Activated naive CD4-positive, alpha-beta T cell treated with anti-CD3 and anti-CD28 coated beads, Interleukin-2, amount 50 U/mL, for 72 hours (primary cell): ENCODE data around the gene WDR47. TPM values are rescaled to one million over a fixed set of nuclear protein-coding genes. Genes with fewer than 3 reads are reported as not detected.
"Not testable (repeated sequence)": the region's sequence is repeated elsewhere in the genome, so short reads cannot be mapped to it uniquely, and the experiment has no call there.

Source experiments
- ATAC-seq, 2 donors: fragments of 150-1000 bp; cut with Tn5 transposase; 2 replicates each; pipeline ENCODE4 v1.10.0; 2021; ENCODE audit warnings: mild to moderate bottlenecking in 2 of 2, moderate library complexity in 2 of 2
- DNase-seq, 2 donors: peaks; one replicate each; pipeline ENCODE4 v3.0.0; 2021 to 2022; ENCODE audit warnings: low spot score in 2 of 2
- H3K27ac Mint-ChIP-seq, 2 donors: one replicate each; pipeline ENCODE4 v1.8.0; 2022; ENCODE audit warnings: mild to moderate bottlenecking in 2 of 2, mixed read lengths in 2 of 2
- H3K36me3 Mint-ChIP-seq, 2 donors: one replicate each; pipeline ENCODE4 v1.8.0; 2022; ENCODE audit warnings: mixed read lengths in 2 of 2
- H3K9me3 Mint-ChIP-seq, 2 donors: one replicate each; pipeline ENCODE4 v1.8.0; 2022; ENCODE audit warnings: mixed read lengths in 2 of 2
- total RNA-seq, 2 donors: library from RNA; stranded (reverse); gene quantifications; one replicate each; pipeline ENCODE4 v1.2.3, GENCODE V29; 2022

The WDR47 gene
- total RNA-seq, 2 donors from 2014 or later = 7.9 to 11.5 TPM

GRCh38 chr1:109020693-109021257 is 21.1 kb downstream of the WDR47 start:
- DNase-seq (no peak), ATAC-seq (no peak)
- Mint-ChIP-seq H3K36me3 (peaks cover 4 to 5% of the 10 kb centered on the region in 2 donors), H3K27ac (no peak overlapping the region), H3K9me3 (no peaks in the 10 kb centered on the region)

- H3K9me3 Mint-ChIP-seq, H3K27ac Mint-ChIP-seq, DNase-seq, H3K36me3 Mint-ChIP-seq, ATAC-seq: not testable (repeated sequence)
These were observed 24.2 kb downstream of the WDR47 start for GRCh38 chr1:109017719-109018118.

- Mint-ChIP-seq H3K27ac (no peak overlapping the region), H3K9me3 (no peaks in the 10 kb centered on the region), H3K36me3 (peaks cover 4 to 5% of the 10 kb centered on the region in 2 donors)
- no peak for DNase-seq
- no peak for ATAC-seq
These were observed 24.8 kb downstream of the WDR47 start for GRCh38 chr1:109017134-109017533.

GRCh38 chr1:109011335-109011734 is 30.6 kb downstream of the WDR47 start:
- ATAC-seq (no peak), DNase-seq (no peak)
- Mint-ChIP-seq H3K36me3 (peaks cover 0 to 5% of the 10 kb centered on the region in 2 donors), H3K9me3 (no peaks in the 10 kb centered on the region), H3K27ac (no peak overlapping the region)

DNA sequence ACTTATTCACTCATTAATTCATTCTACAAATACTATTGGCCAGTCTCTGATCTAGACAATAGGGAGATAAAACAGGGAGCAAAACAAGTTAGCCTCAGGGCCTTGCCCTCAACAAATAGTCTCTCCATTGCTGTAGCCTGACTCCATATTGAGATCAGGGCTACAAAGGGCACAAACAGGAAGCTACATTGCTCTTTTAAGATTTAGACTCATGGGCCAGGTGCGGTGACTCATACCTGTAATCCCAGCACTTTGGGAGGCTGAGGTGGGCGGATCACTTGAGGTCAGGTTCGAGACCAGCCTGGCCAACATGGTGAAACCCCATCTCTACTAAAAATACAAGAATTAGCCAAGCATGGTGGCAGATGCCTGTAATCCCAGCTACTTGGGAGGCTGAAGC is 45.3 kb downstream of the WDR47 start:
- Mint-ChIP-seq H3K27ac (peak overlapping the region; percentile 57 to 67), H3K9me3 (peaks cover 5 to 13% of the 10 kb centered on the region in 2 donors), H3K36me3 (peaks cover 19 to 39% of the 10 kb centered on the region in 2 donors)
- ATAC-seq (peak; percentile 57 to 86), DNase-seq (peak in 1 of 2 donors; percentile 14)

DNA sequence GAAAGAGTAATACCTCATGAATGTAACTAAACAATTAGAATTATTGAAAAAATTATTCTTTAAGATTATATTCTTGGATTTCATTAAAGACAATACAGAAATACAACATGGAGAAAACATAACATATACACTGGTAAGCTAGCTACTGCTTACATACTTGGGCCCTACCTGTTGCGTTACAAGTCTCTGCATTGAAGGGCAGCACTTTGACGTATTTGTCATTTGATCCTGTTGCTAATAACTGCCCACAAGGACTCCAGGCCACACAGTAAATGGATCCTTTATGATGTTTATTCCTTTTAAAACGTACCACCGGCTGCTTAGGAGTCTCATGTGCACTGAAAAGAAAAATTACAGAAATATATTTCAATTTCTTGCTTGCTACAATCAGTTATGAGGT is 58.8 kb downstream of the WDR47 start:
- no peak for DNase-seq
- no peak for ATAC-seq

GRCh38 chr1:108976658-108977057 is 65.2 kb downstream of the WDR47 start:
- Mint-ChIP-seq H3K27ac (no peak overlapping the region), H3K36me3 (peaks cover 0 to 12% of the 10 kb centered on the region in 2 donors), H3K9me3 (no peaks in the 10 kb centered on the region)
- ATAC-seq = no peak
- DNase-seq = no peak

More for the DNA sequence above, 58.8 kb downstream of the WDR47 start:
- Mint-ChIP-seq H3K27ac (no peak overlapping the region), H3K9me3 (no peaks in the 10 kb centered on the region), H3K36me3 (peaks cover 0 to 6% of the 10 kb centered on the region in 2 donors)

DNA sequence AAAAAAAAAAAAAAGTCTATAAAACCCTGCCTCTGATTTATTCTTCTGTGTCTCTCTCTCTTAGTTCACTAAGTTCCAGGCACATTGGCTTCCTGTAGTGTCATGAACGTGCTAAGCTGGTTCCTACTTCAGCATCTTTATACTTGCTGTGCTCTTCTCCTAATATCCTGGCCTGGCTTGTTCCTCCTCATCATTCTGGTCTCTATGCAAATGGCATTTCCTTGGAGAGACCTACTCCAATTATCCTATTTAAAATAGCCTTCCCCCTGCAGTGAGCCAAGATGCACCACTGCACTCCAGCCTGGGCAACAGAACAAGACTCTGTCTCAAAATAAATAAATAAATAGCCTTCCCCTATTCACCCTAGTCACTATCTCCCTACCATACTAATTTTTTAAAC is 69.0 kb downstream of the WDR47 start:
- peaks cover 0 to 6% of the 10 kb centered on the region in 2 donors for H3K36me3 Mint-ChIP-seq
- no peak overlapping the region for H3K27ac Mint-ChIP-seq
- H3K9me3 Mint-ChIP-seq = no peaks in the 10 kb centered on the region
- ATAC-seq = no peak
- DNase-seq = no peak

DNA sequence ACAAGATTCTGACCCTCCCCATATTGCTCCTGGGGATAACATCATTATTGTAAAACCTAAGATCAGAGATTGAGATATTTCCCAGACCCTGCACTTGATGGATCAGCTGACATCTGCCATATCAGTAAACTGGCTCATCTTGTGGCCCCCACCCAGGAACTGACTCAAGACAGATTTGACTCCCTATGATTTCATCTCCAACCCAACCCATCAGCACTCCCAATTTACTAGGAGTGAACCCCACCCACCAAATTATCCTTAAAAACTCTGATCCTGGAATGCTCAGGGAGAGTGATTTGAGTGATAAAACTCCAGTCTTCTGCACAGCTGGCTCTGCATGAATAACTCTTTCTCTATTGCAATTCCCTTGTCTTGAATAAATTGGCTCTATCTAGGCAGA is 72.6 kb downstream of the WDR47 start:
- H3K36me3 Mint-ChIP-seq = no peaks in the 10 kb centered on the region
- no peaks in the 10 kb centered on the region for H3K9me3 Mint-ChIP-seq
- DNase-seq = no peak
- ATAC-seq = no peak
- H3K27ac Mint-ChIP-seq = no peak overlapping the region

DNA sequence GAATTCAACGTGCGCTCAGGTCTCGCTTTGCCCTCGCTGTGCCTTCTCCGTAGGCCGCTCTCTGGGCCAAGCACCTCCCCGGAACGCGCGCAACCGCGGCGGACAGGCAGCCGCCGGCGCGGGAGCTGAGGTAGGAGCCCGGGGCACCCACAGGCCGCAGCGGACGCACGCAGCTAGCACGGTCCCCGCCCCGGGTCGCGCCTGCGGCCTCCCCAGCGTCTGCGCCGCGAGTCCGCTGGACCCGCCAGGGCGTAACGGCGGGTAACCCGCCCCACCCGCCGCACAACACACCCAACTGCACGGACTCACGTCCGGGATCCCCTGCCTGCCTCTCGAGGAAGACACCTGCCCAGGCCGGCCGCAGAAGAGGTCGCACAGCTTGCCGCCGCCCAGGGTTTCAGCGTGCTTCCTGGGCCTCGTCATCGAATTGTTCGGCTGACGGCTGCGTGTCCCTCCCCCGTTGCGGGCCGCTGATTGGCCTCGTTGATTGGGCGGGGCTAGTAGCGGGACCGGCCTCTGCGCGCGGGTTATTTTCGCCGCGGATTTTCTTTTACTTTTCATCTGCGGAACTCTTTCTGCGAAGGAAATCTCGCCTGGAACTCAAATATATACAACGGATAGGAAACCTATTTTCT is 78.7 kb downstream of the WDR47 start, which contains the start of gene CLCC1:
TSS of gene CLCC1 (minus strand) at position 433 of the 635 bp plus-strand sequence. CDS start 13,047 bp downstream, outside the sequence.
- peak within 1 kb of the TSS; percentile 90 to 95 for H3K27ac Mint-ChIP-seq
- peaks cover 17 to 26% of the 10 kb centered on the region in 2 donors for H3K36me3 Mint-ChIP-seq
- H3K9me3 Mint-ChIP-seq = no peaks in the 10 kb centered on the region
- DNase-seq (peak; percentile 91 to 92), ATAC-seq (peak; percentile 96)

DNA sequence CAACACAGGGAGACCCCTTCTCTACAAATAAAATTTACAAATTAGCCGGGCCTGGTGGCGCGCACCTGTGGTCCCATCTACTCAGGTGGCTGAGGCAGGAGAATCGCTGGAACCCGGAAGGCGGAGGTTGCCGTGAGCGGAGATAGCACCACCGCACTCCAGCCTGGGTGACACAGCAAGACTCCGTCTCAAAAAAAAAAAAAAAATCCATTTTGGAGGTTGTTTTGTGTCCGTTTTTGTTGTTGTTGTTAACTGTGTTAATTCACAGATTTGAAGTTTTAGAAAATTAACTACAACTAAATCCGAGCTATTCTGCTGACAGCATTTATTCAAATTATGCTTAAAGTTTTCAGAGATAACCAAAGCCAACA is 79.2 kb downstream of the WDR47 start:
- H3K9me3 Mint-ChIP-seq = no peaks in the 10 kb centered on the region
- H3K36me3 Mint-ChIP-seq = peaks cover 21 to 31% of the 10 kb centered on the region in 2 donors
- ATAC-seq = no peak
- H3K27ac Mint-ChIP-seq = peak overlapping the region; percentile 83 to 90
- peak in 1 of 2 donors; percentile 38 for DNase-seq

DNA sequence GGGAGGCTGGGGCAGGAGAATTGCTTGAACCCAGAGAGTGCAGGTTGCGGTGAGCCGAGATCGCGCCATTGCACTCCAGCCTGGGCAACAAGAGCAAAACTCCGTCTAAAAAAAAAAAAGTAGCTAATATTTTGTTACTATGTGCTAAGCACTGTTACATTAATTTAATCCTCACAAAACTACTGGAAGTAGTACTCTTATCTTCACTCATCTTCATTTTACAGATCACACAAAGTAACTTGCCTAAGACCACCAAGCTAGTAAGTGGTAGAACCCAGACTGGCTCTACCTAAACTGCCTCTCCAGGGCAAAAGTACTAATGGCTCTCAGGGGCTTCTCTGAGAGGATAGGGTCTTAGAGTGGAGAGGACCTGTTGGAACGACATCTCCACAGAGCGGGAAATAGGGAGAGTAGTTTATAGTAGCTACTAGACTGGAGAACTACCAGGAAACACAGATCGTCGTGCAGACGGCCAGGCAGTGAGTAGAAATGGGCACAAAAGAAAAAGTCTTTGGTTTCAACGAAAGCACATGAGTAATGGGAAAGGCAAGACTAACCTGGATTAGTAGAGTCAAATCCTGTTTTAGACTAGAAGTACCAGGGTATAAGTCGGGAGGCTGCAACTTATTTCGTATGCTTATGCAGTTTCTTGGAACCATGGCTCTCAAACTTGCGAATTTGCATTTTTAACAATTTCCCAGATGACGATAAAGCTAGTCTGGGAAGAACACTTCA is 80.0 kb downstream of the WDR47 start:
- no peak for ATAC-seq
- peak overlapping the region; percentile 83 to 90 for H3K27ac Mint-ChIP-seq
- H3K9me3 Mint-ChIP-seq = no peaks in the 10 kb centered on the region
- DNase-seq = no peak
- peaks cover 23 to 36% of the 10 kb centered on the region in 2 donors for H3K36me3 Mint-ChIP-seq

GRCh38 chr1:108961198-108961597 is 80.7 kb downstream of the WDR47 start:
- no peak overlapping the region for H3K27ac Mint-ChIP-seq
- no peaks in the 10 kb centered on the region for H3K9me3 Mint-ChIP-seq
- H3K36me3 Mint-ChIP-seq = peaks cover 26 to 37% of the 10 kb centered on the region in 2 donors
- no peak for DNase-seq
- no peak for ATAC-seq

DNA sequence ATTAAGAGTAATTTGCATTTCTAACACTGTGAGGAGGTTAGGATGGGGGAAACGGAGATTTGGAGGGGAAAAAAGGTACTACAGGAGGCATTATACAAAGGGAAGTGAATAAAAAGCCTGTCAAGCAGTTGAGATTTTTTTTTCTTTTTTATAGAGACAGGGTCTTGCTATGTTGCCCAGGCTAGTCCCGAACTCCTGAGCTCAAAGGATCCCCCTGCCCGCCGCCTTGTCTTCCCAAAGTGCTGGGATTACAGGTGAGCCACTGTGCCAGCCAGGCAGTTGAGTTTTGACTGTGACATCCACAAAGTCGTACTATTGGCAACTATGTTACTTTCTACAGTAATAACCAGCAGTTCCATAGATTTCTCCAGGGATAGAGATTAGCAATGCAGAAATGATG is 81.2 kb downstream of the WDR47 start:
- DNase-seq = no peak
- ATAC-seq = no peak
- peaks cover 31 to 41% of the 10 kb centered on the region in 2 donors for H3K36me3 Mint-ChIP-seq
- no peaks in the 10 kb centered on the region for H3K9me3 Mint-ChIP-seq
- no peak overlapping the region for H3K27ac Mint-ChIP-seq

DNA sequence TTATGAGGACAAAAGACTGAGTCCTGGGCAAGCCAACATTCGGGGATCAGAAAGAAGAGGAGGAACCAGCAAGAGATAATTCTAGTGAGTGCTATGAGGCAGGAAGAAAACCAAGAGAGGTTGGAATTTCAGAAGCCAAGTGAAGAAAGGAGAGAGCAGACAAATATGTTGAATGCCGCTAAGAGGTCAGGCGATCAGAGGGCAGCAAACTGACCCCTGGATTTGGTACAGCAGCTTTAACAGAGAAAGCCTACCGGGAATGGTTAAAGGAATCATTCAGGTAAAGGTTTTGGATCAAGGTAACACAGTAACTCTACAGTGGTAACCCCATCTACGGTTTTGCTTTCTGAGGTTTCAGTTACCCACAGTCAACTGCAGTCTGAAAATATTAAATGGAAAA is 84.0 kb downstream of the WDR47 start:
- DNase-seq = no peak
- Mint-ChIP-seq H3K36me3 (peaks cover 54 to 55% of the 10 kb centered on the region in 2 donors), H3K9me3 (no peaks in the 10 kb centered on the region), H3K27ac (no peak overlapping the region)
- ATAC-seq = no peak

DNA sequence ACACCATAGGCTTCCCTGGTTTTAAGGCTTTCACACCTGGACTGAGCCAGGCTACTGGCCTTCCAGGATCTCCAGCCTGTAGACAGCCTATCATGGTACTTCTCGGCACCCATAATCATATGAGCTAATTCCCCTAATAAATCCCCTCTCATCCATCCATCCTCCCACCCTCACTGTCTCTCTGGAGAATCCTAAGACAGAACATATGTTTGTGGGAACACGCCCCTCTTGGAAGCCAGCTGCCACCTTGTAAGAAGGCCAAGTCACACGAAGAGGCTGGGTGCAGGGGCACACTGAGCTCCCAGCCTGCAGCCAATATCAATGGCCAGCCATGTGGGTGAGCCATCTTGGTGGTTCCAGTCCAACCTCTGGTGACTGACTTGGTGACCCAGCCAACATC is 86.0 kb downstream of the WDR47 start:
- DNase-seq (no peak), ATAC-seq (no peak)
- Mint-ChIP-seq H3K27ac (peak overlapping the region in 1 of 2 donors; percentile 73), H3K9me3 (no peaks in the 10 kb centered on the region), H3K36me3 (peaks cover 41 to 49% of the 10 kb centered on the region in 2 donors)

DNA sequence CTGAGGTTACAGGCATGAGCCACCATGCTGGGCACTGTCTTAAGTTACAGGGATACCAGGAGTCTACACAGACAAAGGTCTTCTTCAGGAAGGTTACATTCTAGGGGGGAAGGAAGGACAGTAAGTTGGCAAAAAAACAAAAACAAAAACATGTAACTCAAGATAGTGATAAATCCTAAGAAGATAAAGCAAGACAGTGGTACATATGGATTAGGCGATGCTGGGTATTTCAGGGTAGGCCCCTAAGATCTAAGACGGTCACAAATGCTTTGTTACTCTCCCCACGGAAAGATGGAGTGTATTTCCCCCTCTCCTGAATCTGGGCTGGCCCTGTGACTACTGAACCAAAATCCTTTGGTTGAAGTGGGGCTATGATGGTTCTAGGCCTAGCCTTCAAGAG is 86.8 kb downstream of the WDR47 start:
- no peaks in the 10 kb centered on the region for H3K9me3 Mint-ChIP-seq
- ATAC-seq = no peak
- peaks cover 34 to 42% of the 10 kb centered on the region in 2 donors for H3K36me3 Mint-ChIP-seq
- H3K27ac Mint-ChIP-seq = no peak overlapping the region
- no peak for DNase-seq
